Mesenchymal stem cell (in vitro differentiated cells and primary cell): ENCODE measurements around the gene CRACDL.

ENCODE experiments used
- DNase-seq: peaks from one replicate; pipeline ENCODE4 v3.0.0-alpha.2; 2013
- H2AFZ ChIP-seq: one replicate; pipeline ENCODE4 v1.6.1; 2013; ENCODE audit warnings: low read depth, mild to moderate bottlenecking, control low read depth, inconsistent platforms, low read length, moderate library complexity
- H2AK5ac ChIP-seq: 2 replicates; pipeline ENCODE4 v1.6.1; 2013; ENCODE audit warnings: low read length, moderate library complexity, mild to moderate bottlenecking, inconsistent platforms; ENCODE audit not compliant: severe bottlenecking
- H2BK120ac ChIP-seq: one replicate; pipeline ENCODE4 v1.6.1; 2013; ENCODE audit warnings: low read depth, mild to moderate bottlenecking, inconsistent platforms, low read length, moderate library complexity
- H2BK12ac ChIP-seq, 2 experiments: one replicate each; pipeline ENCODE4 v1.6.1; 2013; ENCODE audit warnings: inconsistent platforms in 2 of 2, low read length in 2 of 2, mild to moderate bottlenecking in 2 of 2, moderate library complexity in 2 of 2, control low read depth in 1 of 2
- H2BK15ac ChIP-seq: one replicate; pipeline ENCODE4 v1.6.1; 2013; ENCODE audit warnings: mild to moderate bottlenecking, low read depth, inconsistent platforms; ENCODE audit not compliant: poor library complexity, severe bottlenecking
- H2BK5ac ChIP-seq: 2 replicates; pipeline ENCODE4 v1.6.1; 2013; ENCODE audit warnings: low read depth, mild to moderate bottlenecking, low read length, control low read depth, inconsistent platforms; ENCODE audit not compliant: poor library complexity, severe bottlenecking
- H3K14ac ChIP-seq, 2 experiments: one replicate each; pipeline ENCODE4 v1.6.1; 2013; ENCODE audit warnings: inconsistent platforms in 2 of 2, low read length in 2 of 2, control low read depth in 1 of 2, mild to moderate bottlenecking in 1 of 2, moderate library complexity in 1 of 2
- H3K18ac ChIP-seq, 2 experiments: one replicate each; pipeline ENCODE4 v1.6.1; 2013; ENCODE audit warnings: inconsistent platforms in 2 of 2, low read length in 2 of 2, control low read depth in 1 of 2, low read depth in 1 of 2, mild to moderate bottlenecking in 1 of 2
- H3K23ac ChIP-seq, 2 experiments: one replicate each; pipeline ENCODE4 v1.6.1; 2013; ENCODE audit warnings: inconsistent platforms in 2 of 2, low read length in 2 of 2, mild to moderate bottlenecking in 2 of 2, moderate library complexity in 2 of 2, control low read depth in 1 of 2
- H3K27ac ChIP-seq: 2 replicates; pipeline ENCODE4 v1.5.1; 2013; ENCODE audit warnings: mild to moderate bottlenecking, moderate library complexity, low read length, control low read depth, inconsistent platforms; ENCODE audit not compliant: poor library complexity, severe bottlenecking
- H3K27me3 ChIP-seq, 2 experiments: 2 replicates each; pipeline versions ENCODE4 v1.6.1 to v1.7.0; 2013; ENCODE audit warnings: low read length in 2 of 2, mild to moderate bottlenecking in 2 of 2, moderate library complexity in 2 of 2, control low read depth in 1 of 2, inconsistent platforms in 1 of 2; ENCODE audit not compliant: control insufficient read depth in 1 of 2, insufficient read depth in 1 of 2
- H3K36me3 ChIP-seq, 2 experiments: 2 replicates each; pipeline versions ENCODE4 v1.6.1 to v1.7.0; 2013; ENCODE audit warnings: low read length in 2 of 2, control low read depth in 1 of 2, inconsistent platforms in 1 of 2, low read depth in 1 of 2, mild to moderate bottlenecking in 1 of 2; ENCODE audit not compliant: insufficient read depth in 2 of 2, control insufficient read depth in 1 of 2
- H3K4ac ChIP-seq, 2 experiments: one replicate each; pipeline ENCODE4 v1.6.1; 2013; ENCODE audit warnings: inconsistent platforms in 2 of 2, low read length in 2 of 2, mild to moderate bottlenecking in 2 of 2, moderate library complexity in 2 of 2, control low read depth in 1 of 2, low read depth in 1 of 2
- H3K4me1 ChIP-seq: 2 replicates; pipeline ENCODE4 v1.6.1; 2013; ENCODE audit warnings: low read depth, low read length, control low read depth; ENCODE audit not compliant: control insufficient read depth, insufficient read depth
- H3K4me2 ChIP-seq: 2 replicates; pipeline ENCODE4 v1.6.1; 2013; ENCODE audit warnings: low read length, mild to moderate bottlenecking, inconsistent platforms; ENCODE audit not compliant: poor library complexity, severe bottlenecking
- H3K4me3 ChIP-seq, 2 experiments: 2 replicates each; pipeline versions ENCODE4 v1.5.1 to v1.7.0; 2013; ENCODE audit warnings: low read length in 2 of 2, mild to moderate bottlenecking in 2 of 2, control low read depth in 1 of 2, low read depth in 1 of 2; ENCODE audit not compliant: insufficient read depth in 1 of 2
- H3K79me1 ChIP-seq: replicated peaks from 2 replicates; pipeline ENCODE4 v1.6.1; 2013; ENCODE audit warnings: mild to moderate bottlenecking, control low read depth, low read length, inconsistent platforms; ENCODE audit not compliant: poor library complexity, severe bottlenecking
- H3K9ac ChIP-seq: 2 replicates; pipeline ENCODE4 v1.7.0; 2013; ENCODE audit warnings: mild to moderate bottlenecking, low read length, moderate library complexity
- H3K9me3 ChIP-seq: 2 replicates; pipeline ENCODE4 v1.7.0; 2013; ENCODE audit warnings: mild to moderate bottlenecking, low read length; ENCODE audit not compliant: control insufficient read depth
- H4K8ac ChIP-seq: one replicate; pipeline ENCODE4 v1.6.1; 2013; ENCODE audit warnings: inconsistent platforms, mild to moderate bottlenecking, low read length, moderate library complexity
- H4K91ac ChIP-seq: one replicate; pipeline ENCODE4 v1.6.1; 2013; ENCODE audit warnings: mild to moderate bottlenecking, low read length, inconsistent platforms
- WGBS: methylation state at CpG from one replicate; pipeline ENCODE4 v1.1.7; 2013; ENCODE audit warnings: mixed read lengths; 5-methylcytosine and 5-hydroxymethylcytosine counted together

The CRACDL gene

DNA sequence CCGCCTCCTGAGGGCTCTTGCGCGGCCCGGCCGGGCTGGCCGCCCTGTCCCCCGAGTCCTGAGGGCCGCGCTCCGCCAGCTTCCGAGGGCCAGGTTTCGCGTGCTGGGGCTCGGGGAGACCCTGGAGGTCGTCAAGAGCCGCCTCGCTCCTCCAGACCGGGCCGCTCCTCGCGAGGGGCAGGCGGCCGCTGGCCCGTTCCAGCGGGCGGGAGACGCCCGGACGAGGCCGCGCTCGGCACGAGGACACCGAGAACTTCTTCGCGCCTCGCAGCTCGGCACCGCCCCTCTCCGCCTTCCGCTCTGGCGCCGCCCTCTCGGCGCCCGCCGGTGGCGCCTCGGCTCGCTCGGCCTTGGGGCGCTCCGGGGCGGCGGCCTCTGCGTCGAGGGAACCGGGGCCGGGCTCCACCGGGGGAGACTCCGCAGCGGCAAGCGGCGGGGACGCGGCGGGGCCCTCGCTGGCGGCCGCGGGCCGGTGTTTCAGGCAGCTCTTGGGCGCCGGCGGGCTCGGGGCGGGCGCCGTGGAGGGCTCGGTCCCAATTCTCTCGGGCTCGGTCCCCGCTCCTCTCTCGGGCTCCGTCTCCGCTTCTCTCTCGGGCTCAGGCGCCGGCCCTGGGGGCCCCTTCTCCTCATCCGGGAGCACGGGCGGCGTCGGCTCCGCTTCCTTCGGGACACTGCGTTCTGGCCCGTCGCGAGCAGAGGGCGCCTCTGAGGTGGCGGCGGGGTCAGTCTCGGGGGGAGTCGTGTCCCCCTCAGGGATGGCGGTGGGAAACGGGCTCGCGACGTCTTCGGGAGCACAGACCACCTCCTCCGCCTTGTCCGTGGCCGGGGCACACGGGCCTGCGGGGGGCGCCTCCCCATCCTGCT, 113.5 kb downstream of the CRACDL start:
- Histone ChIP-seq H3K9me3 (no peaks in the 10 kb centered on the region), H3K27me3 (peaks cover 46 to 73% of the 10 kb centered on the region in 2 experiments), H3K4me3 (peak overlapping the region in 1 of 2 experiments; percentile 41), H2BK15ac (peak overlapping the region; percentile 40), H4K91ac (no peak overlapping the region), H3K4me1 (peaks cover 10% of the 10 kb centered on the region), H3K18ac (no peak overlapping the region), H3K4ac (no peak overlapping the region), H3K36me3 (no peaks in the 10 kb centered on the region), H2BK5ac (no peak overlapping the region), H2AFZ (no peak overlapping the region), H2BK12ac (no peak overlapping the region), H2AK5ac (no peak overlapping the region), H3K14ac (no peak overlapping the region), H4K8ac (no peak overlapping the region), H2BK120ac (no peak overlapping the region), H3K79me1 (no peaks in the 10 kb centered on the region), H3K4me2 (peak overlapping the region; percentile 36), H3K9ac (no peak overlapping the region), H3K23ac (no peak overlapping the region), H3K27ac (no peak overlapping the region)
- WGBS: 25% methylated on average over 67 of the region's 117 CpGs
- DNase-seq: no peak

DNA sequence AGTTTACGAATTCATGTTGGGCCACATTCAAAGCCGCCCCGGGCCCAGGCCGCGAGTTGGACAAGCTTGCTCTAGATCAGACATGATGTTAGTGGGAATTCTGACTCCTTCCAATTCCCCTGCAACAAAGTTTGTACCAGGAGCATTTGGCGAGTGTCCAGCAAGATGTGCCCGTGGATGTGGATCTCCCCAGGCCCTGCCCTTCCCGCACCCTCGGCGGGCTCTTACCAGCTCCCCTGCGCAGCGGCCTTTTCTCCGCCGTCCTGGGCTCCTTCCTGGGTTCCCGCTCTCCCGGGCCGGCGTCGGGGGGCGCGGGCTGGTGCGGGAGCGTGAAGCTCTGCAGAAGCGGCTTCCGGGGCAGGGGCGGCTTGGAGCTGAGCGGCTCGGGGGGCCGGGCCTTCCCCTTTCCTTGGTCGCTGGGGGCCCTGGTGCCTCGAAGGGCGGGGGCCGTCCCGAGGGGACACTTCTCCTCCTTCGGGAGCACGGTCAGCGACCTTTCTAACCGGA, 114.3 kb downstream of the CRACDL start:
- Histone ChIP-seq H4K8ac (no peak overlapping the region), H3K9me3 (no peaks in the 10 kb centered on the region), H2AK5ac (no peak overlapping the region), H3K4ac (no peak overlapping the region), H2BK5ac (no peak overlapping the region), H2BK15ac (no peak overlapping the region), H4K91ac (no peak overlapping the region), H2BK120ac (no peak overlapping the region), H2AFZ (no peak overlapping the region), H3K27ac (no peak overlapping the region), H3K18ac (no peak overlapping the region), H3K4me1 (peaks cover 10% of the 10 kb centered on the region), H3K27me3 (peaks cover 48 to 77% of the 10 kb centered on the region in 2 experiments), H3K36me3 (no peaks in the 10 kb centered on the region), H3K23ac (no peak overlapping the region), H3K4me3 (no peak overlapping the region), H3K9ac (no peak overlapping the region), H2BK12ac (no peak overlapping the region), H3K4me2 (no peak overlapping the region), H3K14ac (no peak overlapping the region), H3K79me1 (no peaks in the 10 kb centered on the region)
- DNase-seq: no peak
- WGBS: 96% methylated on average over 36 of the region's 38 CpGs

DNA sequence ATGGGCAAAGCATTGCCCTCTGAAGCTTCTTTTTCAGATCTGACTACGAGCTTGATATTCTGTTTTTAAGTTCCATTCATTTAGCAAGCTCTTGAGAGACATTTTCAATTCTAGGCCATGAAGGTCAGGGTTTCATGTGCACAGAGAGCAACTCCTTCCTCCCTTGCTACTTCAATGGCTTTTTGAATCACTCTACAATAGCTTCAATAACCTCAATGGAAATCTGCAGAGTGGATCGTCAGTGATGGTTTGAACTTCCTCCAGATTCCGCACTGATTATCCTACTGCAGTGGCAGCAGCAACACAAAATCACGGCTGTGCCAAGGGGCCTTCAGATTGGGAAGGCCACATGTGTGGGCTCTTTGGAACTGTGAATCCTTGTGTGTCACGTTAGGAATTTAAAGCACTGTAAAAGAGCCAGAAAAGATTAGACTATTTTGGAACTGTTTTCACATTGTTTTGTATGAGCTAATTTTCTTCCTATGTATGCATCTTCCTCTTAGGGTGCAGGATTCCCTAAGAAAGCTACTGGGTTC, 116.7 kb downstream of the CRACDL start:
- no peak overlapping the region for H3K23ac ChIP-seq
- H2AK5ac ChIP-seq: no peak overlapping the region
- H3K4me2 ChIP-seq: no peak overlapping the region
- no peak overlapping the region for H4K8ac ChIP-seq
- no peak overlapping the region for H3K4ac ChIP-seq
- no peak overlapping the region for H4K91ac ChIP-seq
- no peak overlapping the region for H2BK120ac ChIP-seq
- no peak overlapping the region for H3K14ac ChIP-seq
- no peaks in the 10 kb centered on the region for H3K79me1 ChIP-seq
- H3K27me3 ChIP-seq: peaks cover 37 to 77% of the 10 kb centered on the region in 2 experiments
- H3K9me3 ChIP-seq: no peaks in the 10 kb centered on the region
- no peak overlapping the region for H2BK12ac ChIP-seq
- no peak overlapping the region for H3K27ac ChIP-seq
- 88% methylated on average over 5 of the region's 5 CpGs for WGBS
- H3K4me1 ChIP-seq: peaks cover 10% of the 10 kb centered on the region
- DNase-seq: no peak
- no peak overlapping the region for H3K18ac ChIP-seq
- no peaks in the 10 kb centered on the region for H3K36me3 ChIP-seq
- H3K4me3 ChIP-seq: no peak overlapping the region
- no peak overlapping the region for H2AFZ ChIP-seq
- no peak overlapping the region for H2BK5ac ChIP-seq
- H2BK15ac ChIP-seq: no peak overlapping the region
- no peak overlapping the region for H3K9ac ChIP-seq

DNA sequence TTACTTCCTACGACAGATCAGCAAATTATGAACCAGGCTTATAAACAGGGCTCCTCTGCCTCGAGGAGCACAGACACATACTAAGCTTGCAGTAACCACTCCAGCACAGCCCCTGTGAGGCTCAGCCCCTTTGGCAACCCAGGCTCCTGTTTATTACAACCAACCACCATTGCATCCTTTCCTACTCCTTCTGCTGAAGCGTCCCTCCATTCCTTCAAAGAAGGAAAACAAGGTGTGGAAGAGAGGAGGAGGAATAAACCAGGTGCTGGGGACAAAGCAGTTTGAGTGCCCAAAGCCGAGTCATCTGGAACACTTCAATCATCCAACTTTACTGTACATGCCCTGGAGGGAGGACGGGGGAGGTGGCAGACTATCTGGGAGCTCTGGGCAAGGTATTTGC, 117.9 kb downstream of the CRACDL start:
- WGBS: 18% methylated on average over 2 of the region's 5 CpGs
- Histone ChIP-seq H2AFZ (no peak overlapping the region), H2BK5ac (no peak overlapping the region), H3K14ac (no peak overlapping the region), H3K27me3 (peaks cover 27 to 67% of the 10 kb centered on the region in 2 experiments), H3K27ac (no peak overlapping the region), H3K79me1 (no peaks in the 10 kb centered on the region), H3K18ac (no peak overlapping the region), H2AK5ac (no peak overlapping the region), H3K4me1 (peaks cover 10% of the 10 kb centered on the region), H4K91ac (no peak overlapping the region), H3K4me3 (no peak overlapping the region), H3K4ac (no peak overlapping the region), H3K36me3 (no peaks in the 10 kb centered on the region), H2BK12ac (no peak overlapping the region), H3K9ac (no peak overlapping the region), H3K23ac (no peak overlapping the region), H3K9me3 (no peaks in the 10 kb centered on the region), H4K8ac (no peak overlapping the region), H2BK15ac (no peak overlapping the region), H3K4me2 (no peak overlapping the region), H2BK120ac (no peak overlapping the region)
- no peak for DNase-seq
